GM18909 (cell line): ENCODE results near the gene OTP.
"Not testable (repeated sequence)": the region's sequence is repeated elsewhere in the genome, so short reads cannot be mapped to it uniquely, and the experiment has no call there.

Source experiments
- ATAC-seq: cut with Tn5 transposase; IDR thresholded peaks from one replicate; pipeline ENCODE4 v1.9.1; 2021; ENCODE audit warnings: mild to moderate bottlenecking; ENCODE audit not compliant: unreplicated experiment, poor library complexity

The OTP gene

GRCh38 chr5:77616920-77617319 lies 21.6 kb downstream of the OTP start:
- no peak for ATAC-seq

- ATAC-seq: not testable (repeated sequence)
Observed at GRCh38 chr5:77608927-77609326, 29.6 kb downstream of the OTP start.

GRCh38 chr5:77607324-77607723 lies 31.2 kb downstream of the OTP start:
- no peak for ATAC-seq

- no peak for ATAC-seq
Observed at GRCh38 chr5:77606279-77606678, 32.2 kb downstream of the OTP start.

- ATAC-seq: no peak
Observed at GRCh38 chr5:77599679-77600078, 38.8 kb downstream of the OTP start.

- no peak for ATAC-seq
Observed at GRCh38 chr5:77590347-77590746, 48.2 kb downstream of the OTP start.

GRCh38 chr5:77588175-77588574 lies 50.3 kb downstream of the OTP start:
- ATAC-seq: no peak

GRCh38 chr5:77586101-77586500 lies 52.4 kb downstream of the OTP start:
- ATAC-seq: no peak

- not testable (repeated sequence) for ATAC-seq
Observed at GRCh38 chr5:77582143-77582542, 56.4 kb downstream of the OTP start.
